H7 (cell line): ENCODE data around the gene DOP1B. TPM values are rescaled to one million over a fixed set of nuclear protein-coding genes. Genes with fewer than 3 reads are reported as not detected.
A peak's percentile ranks its signal among the peaks of the same experiment; 100 is the strongest.

Source experiments
- DNase-seq: peaks from one replicate; pipeline ENCODE4 v3.0.0; 2012
- H3K27me3 ChIP-seq: 2 replicates; pipeline ENCODE4 v1.6.0; 2011; ENCODE audit warnings: mild to moderate bottlenecking, low read length; ENCODE audit not compliant: control insufficient read depth, insufficient read depth
- H3K36me3 ChIP-seq: replicated peaks from 2 replicates; pipeline ENCODE4 v1.5.1; 2011; ENCODE audit warnings: low read length; ENCODE audit not compliant: control insufficient read depth, insufficient read depth
- H3K4me3 ChIP-seq: 2 replicates; pipeline ENCODE4 v1.5.1; 2011; ENCODE audit warnings: low read depth, mild to moderate bottlenecking, control low read depth, low read length, moderate library complexity; ENCODE audit not compliant: insufficient read depth
- total RNA-seq: library from RNA; depleted of rRNA; stranded (reverse); fragments of >200 nt; shearing (Covaris generic); gene quantifications from 2 replicates; pipeline ENCODE4 v1.2.3, GENCODE V29; 2014; rRNA removed

The DOP1B gene
- 0.90 and 5.0 TPM in 2 replicates for total RNA-seq

DNA sequence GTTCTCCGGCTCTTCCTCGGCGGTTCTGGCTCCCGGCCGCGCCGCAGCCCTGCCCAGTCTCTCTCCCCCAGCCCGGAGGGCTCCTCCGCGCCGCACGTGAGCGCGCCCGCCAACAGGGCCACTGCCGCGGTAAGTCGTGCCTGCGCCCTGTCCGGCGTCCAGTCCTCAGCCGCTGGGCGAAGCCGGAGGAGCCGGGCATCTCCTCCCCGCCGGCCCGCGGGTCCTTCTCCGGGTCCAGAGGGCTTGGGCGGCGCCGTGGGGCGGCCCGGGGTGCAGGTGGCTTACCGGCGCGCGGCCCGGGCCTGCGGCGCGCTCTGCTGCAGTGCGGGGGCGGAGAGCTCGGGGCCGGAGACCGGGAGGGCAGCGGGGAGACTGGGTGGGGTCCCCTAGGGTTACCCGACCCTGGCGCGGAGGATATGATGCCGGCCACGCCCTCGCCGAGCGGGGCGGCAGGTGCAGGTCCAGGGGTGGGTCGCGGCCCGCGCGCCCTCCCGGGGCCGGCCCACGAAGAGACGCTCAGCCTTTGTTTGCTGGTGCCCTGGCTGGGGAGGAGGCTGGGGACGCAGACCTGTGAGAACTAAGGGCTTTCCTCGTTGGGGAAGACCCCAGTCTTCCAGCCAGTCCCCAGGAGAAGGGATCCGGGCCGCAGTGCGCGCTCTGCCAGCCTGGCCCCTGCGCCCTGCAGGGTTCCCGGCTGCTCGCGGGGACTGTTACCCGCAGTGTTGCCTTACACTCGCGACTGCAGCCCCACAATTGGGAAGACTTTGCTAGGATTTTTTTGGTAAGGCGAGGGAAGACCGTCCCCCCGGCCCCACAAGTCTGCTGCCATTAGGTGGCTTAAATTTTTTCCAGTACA is at the start of gene DOP1B:
Gene DOP1B (plus strand): TSS at position 10 of the 856 bp plus-strand sequence. CDS start 7,910 bp downstream, outside the sequence.
- Histone ChIP-seq H3K36me3 (no peaks in the 10 kb centered on the region), H3K4me3 (peak within 1 kb of the TSS; percentile 73), H3K27me3 (peaks cover 24% of the 10 kb centered on the region)
- DNase-seq, result peak; percentile 85

- H3K36me3 ChIP-seq, result peaks cover 16% of the 10 kb centered on the region
- no peak overlapping the region for H3K4me3 ChIP-seq
- no peak for DNase-seq
- no peaks in the 10 kb centered on the region for H3K27me3 ChIP-seq
These were observed 46.8 kb upstream of the DOP1B start for GRCh38 chr21:36109868-36110267.

GRCh38 chr21:36111238-36111637 is 45.4 kb upstream of the DOP1B start:
- DNase-seq, result no peak
- no peak overlapping the region for H3K4me3 ChIP-seq
- peaks cover 16% of the 10 kb centered on the region for H3K36me3 ChIP-seq
- H3K27me3 ChIP-seq, result no peaks in the 10 kb centered on the region

DNA sequence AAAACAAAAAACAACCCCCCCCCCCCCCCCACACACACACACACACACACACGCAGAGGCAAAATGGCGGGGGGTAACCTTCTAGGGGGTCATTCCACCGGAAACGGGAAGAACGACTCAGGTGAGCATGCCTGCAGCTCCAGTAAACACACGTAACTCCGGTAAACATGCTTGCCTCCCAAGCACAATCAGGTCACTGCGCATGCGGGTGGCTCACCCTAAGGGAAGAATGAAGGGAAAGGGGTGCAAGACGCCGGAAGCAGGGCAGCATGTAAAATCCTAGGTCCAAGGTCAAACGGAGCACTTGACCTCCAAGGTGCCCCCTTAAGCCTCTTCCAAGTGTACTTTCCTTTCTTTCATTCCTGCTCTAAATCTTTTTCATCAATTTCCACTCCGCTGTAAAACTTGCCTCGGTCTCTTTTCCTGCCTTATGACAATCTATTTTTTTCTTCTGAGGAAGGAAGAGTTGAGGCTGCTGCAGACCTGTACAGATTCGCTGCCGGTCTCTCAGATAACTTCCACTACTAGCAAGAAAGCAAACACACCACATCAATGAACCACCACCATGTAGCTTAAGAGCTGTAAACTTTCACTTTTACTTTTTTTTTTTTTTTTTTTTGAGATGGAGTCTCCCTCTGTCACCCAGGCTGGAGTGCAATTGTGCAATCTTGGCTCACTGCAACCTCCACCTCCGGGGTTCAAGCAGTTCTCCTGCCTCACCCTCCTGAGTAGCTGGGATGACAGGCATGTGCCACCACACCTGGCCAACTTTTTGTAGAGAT is 42.8 kb upstream of the DOP1B start:
- no peak overlapping the region for H3K4me3 ChIP-seq
- DNase-seq, result no peak
- H3K27me3 ChIP-seq, result no peaks in the 10 kb centered on the region
- H3K36me3 ChIP-seq, result peaks cover 7% of the 10 kb centered on the region

DNA sequence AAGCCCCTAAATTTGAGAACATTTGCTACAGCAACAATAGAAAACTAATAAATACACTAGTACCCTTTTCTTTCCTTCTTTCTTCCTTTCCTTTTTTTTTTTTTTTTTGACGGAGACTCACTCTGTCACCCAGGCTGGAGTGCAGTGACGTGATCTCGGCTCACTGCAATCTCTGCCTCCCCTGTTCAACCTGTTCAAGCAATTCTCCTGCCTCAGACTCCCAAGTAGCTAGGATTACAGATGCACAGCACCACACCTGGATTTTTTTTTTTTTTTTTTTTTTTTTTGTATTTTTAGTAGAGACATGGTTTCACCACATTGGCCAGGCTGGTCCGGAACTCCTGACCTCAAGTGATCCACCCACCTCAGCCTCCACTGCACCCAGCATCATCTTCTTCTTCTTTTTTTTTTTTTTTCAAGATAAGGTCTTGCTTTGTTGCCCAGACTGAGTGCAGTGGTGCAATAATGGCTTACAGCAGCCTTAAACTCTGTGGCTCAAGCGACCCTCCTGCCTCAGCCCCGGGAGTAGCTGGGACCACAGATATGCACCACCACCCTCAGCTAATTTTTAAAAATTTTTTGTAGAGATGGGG is 41.4 kb upstream of the DOP1B start:
- H3K36me3 ChIP-seq, result peaks cover 6% of the 10 kb centered on the region
- no peak for DNase-seq
- no peaks in the 10 kb centered on the region for H3K27me3 ChIP-seq
- H3K4me3 ChIP-seq, result no peak overlapping the region

GRCh38 chr21:36117286-36117741 is 39.3 kb upstream of the DOP1B start:
- DNase-seq, result no peak
- H3K4me3 ChIP-seq, result no peak overlapping the region
- H3K27me3 ChIP-seq, result no peaks in the 10 kb centered on the region
- H3K36me3 ChIP-seq, result no peaks in the 10 kb centered on the region

DNA sequence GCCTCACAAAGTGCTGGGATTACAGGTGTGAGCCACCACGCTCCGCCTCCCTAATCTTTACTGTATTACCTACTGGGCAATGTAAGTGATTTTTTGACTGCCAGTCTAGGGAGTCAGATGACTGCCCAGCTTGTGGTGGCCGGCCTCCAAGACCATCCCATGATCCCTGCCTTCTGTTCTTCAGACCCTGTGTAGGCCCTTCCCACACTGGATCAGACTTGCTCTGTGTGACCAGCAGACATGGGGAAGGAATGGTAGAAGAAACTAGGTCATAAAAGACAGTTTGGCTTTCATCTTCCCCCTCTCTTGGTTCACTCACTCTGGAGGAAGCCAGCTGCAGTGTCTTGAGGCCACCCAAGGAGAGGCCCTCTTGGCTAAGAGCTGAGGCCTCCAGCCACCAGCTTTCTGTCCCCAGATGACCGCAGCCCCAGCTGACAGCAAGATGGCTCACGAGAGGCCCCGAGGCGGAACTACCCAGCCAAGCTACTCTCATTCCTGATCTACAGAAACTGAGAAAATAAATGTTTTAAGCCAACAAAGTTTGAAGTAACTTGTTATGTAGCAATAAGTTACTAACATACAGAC is 36.2 kb upstream of the DOP1B start:
- no peaks in the 10 kb centered on the region for H3K27me3 ChIP-seq
- DNase-seq, result no peak
- H3K36me3 ChIP-seq, result no peaks in the 10 kb centered on the region
- no peak overlapping the region for H3K4me3 ChIP-seq

GRCh38 chr21:36122977-36123376 is 33.6 kb upstream of the DOP1B start:
- no peak for DNase-seq
- Histone ChIP-seq H3K36me3 (no peaks in the 10 kb centered on the region), H3K27me3 (no peaks in the 10 kb centered on the region), H3K4me3 (no peak overlapping the region)

DNA sequence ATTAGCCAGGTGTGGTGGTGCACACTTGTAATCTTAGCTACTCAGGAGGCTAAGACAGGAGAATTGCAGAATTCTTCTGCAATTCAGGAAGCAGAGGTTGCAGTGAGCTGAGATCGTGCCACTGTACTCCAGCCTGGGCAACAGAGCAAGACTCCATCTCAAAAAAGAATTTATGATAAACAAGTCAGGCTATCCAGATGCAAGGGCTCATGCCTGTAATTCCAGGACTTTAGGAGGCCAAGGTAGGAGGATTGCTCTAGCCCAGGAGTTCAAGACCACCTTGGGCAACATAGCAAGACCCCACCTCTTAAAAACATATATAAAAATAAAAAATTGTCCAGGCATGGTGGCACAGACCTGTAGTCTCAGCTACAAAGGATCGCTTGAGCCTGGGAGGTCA is 32.2 kb upstream of the DOP1B start:
- H3K4me3 ChIP-seq, result no peak overlapping the region
- DNase-seq, result no peak
- H3K27me3 ChIP-seq, result no peaks in the 10 kb centered on the region
- no peaks in the 10 kb centered on the region for H3K36me3 ChIP-seq

- H3K4me3 ChIP-seq, result no peak overlapping the region
- DNase-seq, result peak; percentile 60
- peaks cover under 1% of the 10 kb centered on the region; the same call in 1 of the 2 replicates for H3K27me3 ChIP-seq
- H3K36me3 ChIP-seq, result no peaks in the 10 kb centered on the region
These were observed 31.0 kb upstream of the DOP1B start for GRCh38 chr21:36125512-36126207.

DNA sequence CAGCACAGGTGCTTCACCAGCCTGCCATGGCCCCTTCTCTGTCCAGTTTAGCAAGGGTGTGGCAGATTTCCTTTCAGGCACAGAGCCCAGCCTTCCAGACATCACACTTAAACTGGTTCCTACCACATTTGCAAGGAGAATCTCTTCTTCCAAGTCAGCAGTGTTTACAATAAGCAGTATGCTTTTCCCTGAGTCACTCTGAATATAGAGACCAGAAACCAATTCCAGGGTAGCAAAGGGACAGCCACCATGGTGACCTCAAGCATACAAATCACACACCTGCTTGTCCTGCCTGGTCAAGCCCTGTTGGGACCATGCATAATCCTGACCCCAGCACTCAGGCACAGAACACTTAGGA is 30.4 kb upstream of the DOP1B start:
- Histone ChIP-seq H3K4me3 (no peak overlapping the region), H3K36me3 (no peaks in the 10 kb centered on the region)

GRCh38 chr21:36126621-36127110 is 30.0 kb upstream of the DOP1B start:
- H3K27me3 ChIP-seq, result peaks cover 3% of the 10 kb centered on the region
- H3K4me3 ChIP-seq, result no peak overlapping the region
- DNase-seq, result no peak
- no peaks in the 10 kb centered on the region for H3K36me3 ChIP-seq

More for the DNA sequence above, 30.4 kb upstream of the DOP1B start:
- H3K27me3 ChIP-seq, result peaks cover 3% of the 10 kb centered on the region
- no peak for DNase-seq

DNA sequence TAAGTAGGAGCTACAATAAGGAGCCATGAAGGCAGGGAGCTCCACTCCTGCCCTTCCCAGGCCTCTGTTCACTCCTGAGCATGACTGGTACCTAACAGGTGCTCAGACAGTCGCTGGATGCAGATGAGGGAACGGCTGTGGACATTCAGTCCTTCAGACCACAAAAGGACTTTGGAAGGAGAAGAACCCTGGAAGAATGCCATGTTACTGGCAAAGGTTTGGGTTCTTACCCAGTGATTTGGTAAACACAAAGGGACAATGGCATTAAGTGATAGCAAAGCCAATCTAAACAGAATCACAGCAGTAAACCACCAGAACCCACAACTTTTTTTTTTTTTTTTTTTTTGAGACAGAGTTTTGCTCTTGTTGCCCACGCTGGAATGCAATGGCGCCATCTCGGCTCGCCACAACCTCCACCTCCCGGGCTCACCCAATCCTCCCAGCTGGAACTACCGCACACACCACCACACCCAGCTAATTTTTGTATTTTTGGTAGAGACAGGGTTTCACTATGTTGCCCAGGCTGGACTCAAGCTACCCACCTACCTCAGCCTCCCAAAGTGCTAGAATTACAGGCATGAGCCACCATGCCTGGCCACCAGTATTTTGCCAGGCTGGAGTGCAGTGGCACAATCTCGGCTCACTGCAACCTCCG is 29.2 kb upstream of the DOP1B start:
- DNase-seq, result no peak
- H3K27me3 ChIP-seq, result peaks cover 4% of the 10 kb centered on the region
- H3K4me3 ChIP-seq, result no peak overlapping the region
- no peaks in the 10 kb centered on the region for H3K36me3 ChIP-seq
